ENCODE data around the gene ABTB2. TPM values are rescaled to one million over a fixed set of nuclear protein-coding genes. Genes with fewer than 3 reads are reported as not detected.

The ABTB2 gene
- total RNA-seq, 1 experiment from 2014 or later = 5.5 TPM

- H3K27me3 Mint-ChIP-seq (ENCODE audit: low read depth) = no peaks in the 10 kb centered on the region
- no peak overlapping the region for H3T11ph ChIP-seq (ENCODE audit: low read length)
- no peak overlapping the region for H4K8ac ChIP-seq (replicated peaks; ENCODE audit: insufficient read length, low read depth, low read length)
- H3K4ac ChIP-seq (ENCODE audit: low read depth, low read length) = no peak overlapping the region
- H3K4me1 ChIP-seq (ENCODE audit: insufficient read depth, low read length) = peaks cover 3% of the 10 kb centered on the region; the same call in 1 of the 2 replicates
- no peak overlapping the region for H2BK120ac ChIP-seq (ENCODE audit: low read depth, low read length, poor library complexity, severe bottlenecking)
- no peaks in the 10 kb centered on the region for H3K23me2 ChIP-seq (ENCODE audit: insufficient read length, low read depth, low read length, poor library complexity, severe bottlenecking)
- no peak overlapping the region for H2BK5ac ChIP-seq (ENCODE audit: insufficient read length, low read length)
- H4K5ac ChIP-seq (ENCODE audit: insufficient read length, low read depth, low read length) = no peak overlapping the region
- no peak overlapping the region for H3K9ac ChIP-seq (ENCODE audit: extremely low read depth, insufficient read length, low read length)
- no peaks in the 10 kb centered on the region for H3K27me3 ChIP-seq (ENCODE audit: insufficient read depth, low read length)
- TF ChIP-seq CTCF (conservative IDR thresholded peaks at IDR 0.05) = no peak
- H3K4me1 Mint-ChIP-seq = peaks cover 38 to 40% of the 10 kb centered on the region in 2 experiments
- H3K9me3 Mint-ChIP-seq = no peaks in the 10 kb centered on the region
- H3K23ac ChIP-seq (ENCODE audit: insufficient read length, low read depth, low read length) = no peak overlapping the region
- no peaks in the 10 kb centered on the region; a peak in 1 of 7 replicates for H3K36me3 Mint-ChIP-seq (ENCODE audit: insufficient read depth in 1 of 3, low read depth in 3 of 3)
- no peak for DNase-seq
- no peak overlapping the region for H3K14ac ChIP-seq (ENCODE audit: insufficient read depth, low read length)
- H4K91ac ChIP-seq (ENCODE audit: insufficient read length, low read depth, low read length) = no peak overlapping the region
- H2BK12ac ChIP-seq (ENCODE audit: insufficient read length, low read depth, low read length) = no peak overlapping the region
- H3K27ac ChIP-seq (ENCODE audit: insufficient read length, low read depth, low read length) = no peak overlapping the region
- no peak overlapping the region for H2AFZ ChIP-seq (ENCODE audit: low read length)
- no peaks in the 10 kb centered on the region for H3K79me1 ChIP-seq (ENCODE audit: insufficient read depth, low read depth, low read length, poor library complexity, severe bottlenecking)
- H2BK15ac ChIP-seq (ENCODE audit: low read depth, low read length) = no peak overlapping the region
- H3K79me2 ChIP-seq (ENCODE audit: insufficient read depth, low read length) = no peaks in the 10 kb centered on the region
- H2AK5ac ChIP-seq (ENCODE audit: insufficient read length, low read length) = no peak overlapping the region
- H3K4me3 Mint-ChIP-seq = no peak overlapping the region
- no peak overlapping the region for H3K4me2 ChIP-seq (ENCODE audit: insufficient read depth, insufficient read length, low read length)
- H4K20me1 ChIP-seq (ENCODE audit: control insufficient read depth, insufficient read depth, insufficient read length) = no peaks in the 10 kb centered on the region
- no peak overlapping the region for H3K56ac ChIP-seq (ENCODE audit: insufficient read length, low read depth, low read length)
- H3K18ac ChIP-seq (ENCODE audit: insufficient read length, low read depth, low read length) = no peak overlapping the region
- no peaks in the 10 kb centered on the region for H3K9me3 ChIP-seq (ENCODE audit: control insufficient read depth, low read depth, low read length)
- peak overlapping the region in 1 of 3 experiments; percentile 34; a peak in 1 of 7 replicates for H3K27ac Mint-ChIP-seq
- no CpG with 5 or more reads among the region's 11 CpGs for WGBS (ENCODE audit: extremely low coverage, insufficient read length, low lambda C conversion rate)
- no peak overlapping the region for H2BK20ac ChIP-seq (ENCODE audit: low read depth, low read length, poor library complexity, severe bottlenecking)
These were observed 119.3 kb downstream of the ABTB2 start for GRCh38 chr11:34238533-34238932.
